GM19452 (cell line): Measurements from ENCODE around the gene SYNE3.
A peak's percentile ranks its signal among the peaks of the same experiment; 100 is the strongest.

Source experiments
- ATAC-seq: cut with Tn5 transposase; IDR thresholded peaks from one replicate; pipeline ENCODE4 v1.9.1; 2021; ENCODE audit not compliant: unreplicated experiment

The SYNE3 gene

GRCh38 chr14:95516554-95517181 is at the start of gene SYNE3:
Gene SYNE3, minus strand, starts transcription at chr14:95516650. Its CDS starts 40,829 bp downstream, at chr14:95475821.
- ATAC-seq = peak; percentile 45

GRCh38 chr14:95564060-95564459 is 47.6 kb upstream of the SYNE3 start:
- ATAC-seq = no peak

GRCh38 chr14:95562892-95563685 is 46.6 kb upstream of the SYNE3 start:
- no peak for ATAC-seq

DNA sequence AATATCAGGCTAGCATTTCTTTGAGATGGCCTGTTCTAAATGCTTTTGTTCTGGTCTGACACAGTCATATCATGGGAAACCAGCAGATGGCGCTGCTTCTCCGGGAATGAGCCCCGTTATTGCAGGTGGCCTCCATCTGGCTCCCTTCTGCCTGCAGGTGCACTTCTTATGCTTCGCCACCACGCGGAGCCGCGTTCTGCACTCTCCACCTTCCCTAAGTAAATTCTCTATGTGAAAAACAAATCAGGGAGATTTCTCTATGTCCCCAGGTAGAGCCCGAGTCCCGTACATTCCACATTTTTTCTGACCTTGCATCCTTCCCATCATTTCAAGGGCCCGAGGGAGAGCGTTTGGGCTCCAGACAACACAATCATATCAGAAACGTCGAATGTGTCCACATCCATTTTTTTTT is 44.6 kb upstream of the SYNE3 start:
- ATAC-seq = peak; percentile 91

GRCh38 chr14:95559203-95559602 is 42.8 kb upstream of the SYNE3 start:
- no peak for ATAC-seq

DNA sequence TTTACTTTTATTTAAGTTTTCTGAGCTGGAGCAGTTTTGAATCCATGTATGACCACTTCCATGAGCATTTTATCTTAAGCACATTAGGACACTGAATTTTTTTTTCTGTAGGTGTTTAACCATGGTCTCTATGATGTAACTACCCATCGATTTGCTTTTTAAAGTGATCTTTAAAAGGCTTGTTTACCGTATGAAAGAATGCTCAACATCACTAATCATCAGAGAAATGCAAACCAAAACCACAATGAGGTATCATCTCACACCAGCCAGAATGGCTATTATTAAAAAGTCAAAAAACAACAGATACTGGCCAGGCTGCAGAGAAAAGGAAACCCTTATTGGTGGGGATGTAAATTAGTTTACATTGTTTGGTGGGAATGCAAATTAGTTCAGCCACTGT is 41.4 kb upstream of the SYNE3 start:
- no peak for ATAC-seq

- ATAC-seq = no peak
Observed at GRCh38 chr14:95557291-95557690, 40.8 kb upstream of the SYNE3 start.

DNA sequence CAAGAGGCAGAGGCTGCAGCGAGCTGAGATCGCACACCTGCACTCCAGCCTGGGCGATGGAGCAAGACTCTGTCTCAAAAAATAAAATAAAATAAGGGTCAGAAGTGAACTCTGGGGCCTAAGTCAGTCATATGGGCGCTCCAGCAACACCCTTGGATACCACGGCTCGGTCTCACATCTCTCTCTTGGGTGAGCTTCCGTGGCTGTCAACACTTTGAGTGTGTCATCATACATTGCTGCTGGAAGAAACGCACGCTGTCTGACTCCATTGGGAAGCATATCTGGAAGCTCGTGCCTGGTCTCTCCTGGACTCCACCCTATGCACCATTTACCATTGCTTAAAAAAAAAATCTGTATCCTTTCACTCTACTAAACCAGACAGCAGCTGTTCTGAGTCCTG is 38.6 kb upstream of the SYNE3 start:
- no peak for ATAC-seq

DNA sequence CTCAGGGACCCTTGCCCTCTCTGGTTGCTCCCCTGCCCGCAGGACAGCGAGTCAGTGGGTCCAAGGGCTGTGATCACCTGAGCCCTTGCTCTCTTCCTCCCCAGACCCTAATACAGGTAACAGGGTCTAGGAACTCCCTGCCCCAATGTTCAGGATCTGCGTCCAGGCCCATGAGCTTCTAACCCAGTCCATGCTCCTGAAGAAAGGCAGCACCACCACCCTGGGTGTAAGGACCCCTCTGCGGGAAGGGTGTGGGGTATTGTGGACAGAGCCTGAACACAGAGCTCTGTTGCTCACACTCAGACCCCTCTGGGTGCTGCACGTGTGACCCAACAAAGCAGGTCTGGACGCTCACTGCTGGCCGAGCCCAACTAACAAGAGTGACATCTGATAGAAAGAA is 36.7 kb upstream of the SYNE3 start:
- no peak for ATAC-seq

DNA sequence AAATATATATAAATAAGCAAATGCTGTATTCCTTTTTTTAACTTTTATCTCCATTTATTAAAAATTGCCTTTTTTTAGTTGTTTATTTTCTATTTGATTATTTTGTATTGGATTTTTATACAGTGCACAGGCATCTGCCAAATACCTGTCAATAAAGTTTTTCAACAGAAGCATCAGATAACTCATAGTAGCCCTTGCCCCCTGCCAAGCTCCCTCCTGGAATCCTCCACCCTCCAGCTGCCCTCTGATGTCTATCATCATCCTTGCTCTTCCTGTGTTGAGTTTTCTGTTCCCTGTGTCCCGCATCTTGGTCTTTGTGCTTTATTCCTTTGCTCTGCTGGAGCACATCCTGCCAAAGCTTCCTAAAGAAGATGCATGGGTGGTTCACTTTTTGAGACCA is 35.0 kb upstream of the SYNE3 start:
- ATAC-seq = no peak

GRCh38 chr14:95549656-95550585 is 33.5 kb upstream of the SYNE3 start:
- ATAC-seq = no peak

DNA sequence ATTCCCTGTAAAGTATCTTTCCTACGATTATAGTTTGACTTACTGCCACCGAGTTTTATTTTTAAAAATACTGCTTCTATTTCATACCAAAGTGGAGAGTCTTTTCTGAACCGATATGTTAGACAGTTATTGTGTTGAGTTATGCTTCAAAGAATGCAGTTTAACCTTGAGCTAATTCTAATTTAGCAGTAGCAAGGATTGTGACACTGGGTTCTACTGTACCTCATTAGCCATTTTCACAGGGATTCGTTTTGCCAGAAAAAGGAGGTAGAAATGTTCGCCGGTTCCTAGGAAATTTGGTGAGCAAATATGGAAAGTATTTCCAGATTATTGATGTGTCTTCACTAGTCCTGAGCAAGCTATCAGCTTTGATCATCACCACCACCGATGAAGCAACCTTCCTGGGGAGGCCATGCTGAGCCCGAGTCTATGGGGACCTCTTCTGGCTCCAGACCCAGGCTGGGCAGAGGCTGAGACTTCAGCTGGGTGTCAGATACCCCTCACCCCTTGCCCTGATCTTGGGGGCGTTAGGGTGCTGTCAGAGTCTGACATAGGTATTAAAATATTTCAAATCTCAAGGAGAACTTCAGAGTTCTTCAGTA is 32.0 kb upstream of the SYNE3 start:
- ATAC-seq = no peak

DNA sequence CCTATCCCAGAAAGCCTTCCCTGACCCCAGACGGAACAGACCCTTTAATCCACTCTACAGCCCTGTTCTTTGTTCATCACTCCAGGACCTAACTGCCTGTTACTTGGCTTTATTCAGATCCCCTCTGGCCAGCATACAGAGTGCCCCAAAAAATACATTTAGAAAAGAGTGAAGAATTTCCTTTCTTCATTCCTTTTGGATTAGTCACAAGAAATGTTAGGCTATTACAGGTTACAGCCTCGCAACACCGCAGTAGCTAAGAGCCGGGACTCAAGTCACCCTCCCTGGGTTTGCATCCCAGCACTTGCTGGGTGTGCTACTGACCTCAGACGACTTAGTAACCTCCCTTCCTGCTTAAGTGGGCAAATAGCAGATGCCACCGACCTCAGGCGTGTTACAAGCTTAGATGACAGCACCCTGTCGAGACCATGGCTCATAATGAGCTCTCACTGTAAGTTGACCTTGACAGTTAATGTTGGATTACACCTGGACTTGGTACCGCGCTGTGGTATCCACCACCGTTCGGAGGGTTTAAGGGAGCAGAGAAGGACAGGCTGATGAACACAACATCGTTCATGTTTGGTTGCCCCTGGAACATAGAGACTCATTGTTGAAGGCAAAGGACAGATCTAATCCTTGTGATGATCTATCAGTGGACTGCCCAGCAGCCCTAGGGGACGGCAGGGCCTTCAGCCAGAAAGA is 31.3 kb upstream of the SYNE3 start:
- ATAC-seq = no peak

- ATAC-seq = no peak
Observed at GRCh38 chr14:95547272-95547625, 30.8 kb upstream of the SYNE3 start.

DNA sequence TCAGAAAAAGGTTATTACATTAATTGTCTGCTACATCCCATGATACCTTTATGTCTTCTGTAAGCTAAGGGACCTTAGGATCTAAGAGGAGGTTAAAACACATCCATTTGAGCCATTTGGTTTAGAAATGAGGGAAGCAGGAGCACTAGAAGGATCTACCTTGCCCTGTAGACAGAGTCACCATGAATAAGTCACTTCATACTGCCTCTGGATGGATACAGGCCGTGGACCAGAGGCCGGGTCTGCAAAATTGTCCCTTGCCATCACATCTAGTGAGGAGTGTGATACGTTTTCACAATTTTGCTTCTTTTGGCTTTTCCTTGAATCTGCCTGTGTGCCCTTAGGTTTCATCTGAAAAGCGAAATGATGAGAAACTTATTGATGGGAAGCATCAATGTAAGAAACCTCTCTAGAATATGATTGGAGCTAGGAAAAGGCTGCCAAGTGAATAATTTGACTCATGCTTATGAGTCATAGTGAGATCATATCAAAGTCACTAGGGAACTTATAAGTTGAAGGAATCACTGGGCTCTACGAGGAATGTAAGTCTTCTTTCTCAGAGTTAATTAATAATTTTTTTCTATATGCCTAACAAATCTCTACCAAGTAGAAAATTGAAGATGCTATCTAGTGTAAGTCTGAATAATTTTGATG is 29.2 kb upstream of the SYNE3 start:
- ATAC-seq = no peak

GRCh38 chr14:95544588-95544987 is 28.1 kb upstream of the SYNE3 start:
- no peak for ATAC-seq

GRCh38 chr14:95543021-95543420 is 26.6 kb upstream of the SYNE3 start:
- no peak for ATAC-seq

GRCh38 chr14:95541932-95542930 is 25.8 kb upstream of the SYNE3 start:
- no peak for ATAC-seq

GRCh38 chr14:95541346-95541745 is 24.9 kb upstream of the SYNE3 start:
- no peak for ATAC-seq
